Transverse colon (tissue), 4 donors: ENCODE data around the gene TTF2.

Source experiments
- CTCF ChIP-seq, 5 experiments: fragments of 200-600 bp in 3 of 5; fragments of 450-650 bp in 2 of 5; sonication (generic) in 3 of 5; IDR thresholded peaks; 1 replicate in 2 of 5; 2 replicates in 3 of 5; pipeline ENCODE4 v1.5.1; 2016 to 2017; ENCODE audit warnings: antibody characterized with exemption in 5 of 5, inconsistent platforms in 3 of 5, mild to moderate bottlenecking in 2 of 5, moderate library complexity in 1 of 5
- EP300 ChIP-seq: sonication (generic); formaldehyde crosslinking; IDR thresholded peaks from one replicate; pipeline ENCODE4 v1.6.1; 2017; ENCODE audit warnings: antibody characterized with exemption, low read depth
- POLR2A ChIP-seq: fragments of 450-650 bp; IDR thresholded peaks from one replicate; pipeline ENCODE4 v1.6.1; 2016; ENCODE audit warnings: antibody characterized with exemption, mild to moderate bottlenecking, moderate library complexity
- POLR2AphosphoS5 ChIP-seq, 3 donors: sonication (generic); formaldehyde crosslinking; IDR thresholded peaks; one replicate each; pipeline ENCODE4 v1.6.1; 2016; ENCODE audit warnings: antibody characterized with exemption in 3 of 3

- no peak for TF ChIP-seq POLR2A
- TF ChIP-seq CTCF (IDR thresholded peaks at IDR 0.05): no peak
- TF ChIP-seq POLR2AphosphoS5 (IDR thresholded peaks at IDR 0.05): no peak
- TF ChIP-seq EP300: no peak
Observed at GRCh38 chr1:117070124-117070523, 10.0 kb downstream of the TTF2 start.
